ENCODE results near the gene KCNE4.

Gene KCNE4

DNA sequence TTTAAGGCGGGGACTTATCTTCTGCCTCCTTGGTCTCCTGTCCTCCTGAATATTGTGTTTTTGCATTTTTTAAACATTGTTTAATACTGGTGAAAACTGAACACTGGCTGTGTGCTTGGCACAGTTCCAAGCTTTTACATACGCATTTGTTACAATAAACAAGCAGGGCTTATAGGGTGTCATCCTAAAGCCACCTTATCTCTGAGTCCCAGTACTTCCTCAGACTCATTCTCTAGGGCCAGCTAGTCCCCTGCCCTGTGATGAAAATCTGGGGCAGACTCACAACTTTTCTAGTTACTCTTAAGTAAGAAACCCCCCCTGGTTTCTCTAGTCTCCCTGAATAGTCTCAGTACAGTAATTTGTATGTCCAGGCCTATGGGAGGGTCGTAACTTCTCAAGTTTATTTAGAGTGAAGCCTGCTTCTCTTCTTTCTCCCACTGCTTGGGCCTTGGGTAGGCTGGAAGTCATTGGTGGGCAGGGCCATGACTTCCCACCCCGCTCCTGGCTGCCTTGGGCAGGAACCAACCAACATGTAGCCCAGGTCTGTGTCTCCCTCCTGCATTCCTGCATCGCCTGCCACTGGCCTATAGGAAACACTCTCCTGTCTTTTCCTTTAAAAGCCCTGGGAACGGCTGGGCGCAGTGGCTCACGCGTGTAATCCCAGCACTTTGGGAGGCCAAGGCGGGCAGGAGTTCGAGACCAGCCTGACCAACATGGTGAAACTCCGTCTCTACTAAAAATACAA lies 7.7 kb upstream of the KCNE4 start:
- Histone ChIP-seq H3K9ac (ENCODE audit: low read length) (no peak overlapping the region), H3F3A (ENCODE audit: insufficient read depth, low read length) (no peaks in the 10 kb centered on the region), H3K4me2 (ENCODE audit: low read depth, low read length) (no peak overlapping the region), H3K27ac (ENCODE audit: low read length) (no peak overlapping the region), H2AFZ (ENCODE audit: low read length) (no peak overlapping the region), H4K20me1 (ENCODE audit: insufficient read depth, low read length) (no peaks in the 10 kb centered on the region), H3K4me3 (ENCODE audit: low read length) (no peak overlapping the region), H3K27me3 (replicated peaks; ENCODE audit: insufficient read depth, low read length) (no peaks in the 10 kb centered on the region), H3K79me2 (ENCODE audit: low read length) (no peaks in the 10 kb centered on the region), H3K9me2 (replicated peaks; ENCODE audit: insufficient read depth, low read length) (no peaks in the 10 kb centered on the region), H3K9me3 (replicated peaks; ENCODE audit: insufficient read depth, low read length) (no peaks in the 10 kb centered on the region), H3K4me1 (ENCODE audit: low read length) (no peaks in the 10 kb centered on the region), H3K36me3 (replicated peaks; ENCODE audit: insufficient read depth, low read length) (no peaks in the 10 kb centered on the region)
- TF ChIP-seq, protein P1, sequence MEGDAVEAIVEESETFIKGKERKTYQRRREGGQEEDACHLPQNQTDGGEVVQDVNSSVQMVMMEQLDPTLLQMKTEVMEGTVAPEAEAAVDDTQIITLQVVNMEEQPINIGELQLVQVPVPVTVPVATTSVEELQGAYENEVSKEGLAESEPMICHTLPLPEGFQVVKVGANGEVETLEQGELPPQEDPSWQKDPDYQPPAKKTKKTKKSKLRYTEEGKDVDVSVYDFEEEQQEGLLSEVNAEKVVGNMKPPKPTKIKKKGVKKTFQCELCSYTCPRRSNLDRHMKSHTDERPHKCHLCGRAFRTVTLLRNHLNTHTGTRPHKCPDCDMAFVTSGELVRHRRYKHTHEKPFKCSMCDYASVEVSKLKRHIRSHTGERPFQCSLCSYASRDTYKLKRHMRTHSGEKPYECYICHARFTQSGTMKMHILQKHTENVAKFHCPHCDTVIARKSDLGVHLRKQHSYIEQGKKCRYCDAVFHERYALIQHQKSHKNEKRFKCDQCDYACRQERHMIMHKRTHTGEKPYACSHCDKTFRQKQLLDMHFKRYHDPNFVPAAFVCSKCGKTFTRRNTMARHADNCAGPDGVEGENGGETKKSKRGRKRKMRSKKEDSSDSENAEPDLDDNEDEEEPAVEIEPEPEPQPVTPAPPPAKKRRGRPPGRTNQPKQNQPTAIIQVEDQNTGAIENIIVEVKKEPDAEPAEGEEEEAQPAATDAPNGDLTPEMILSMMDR (IDR thresholded peaks at IDR 0.05; ENCODE audit: low read length) = no peak
- TF ChIP-seq EZH2phosphoT487 (IDR thresholded peaks at IDR 0.05; ENCODE audit: low read length) = no peak
- no peak for TF ChIP-seq EZH2 (optimal IDR thresholded peaks at IDR 0.05; ENCODE audit: low read depth, low read length)
- DNase-seq = no peak

GRCh38 chr2:223044916-223045700 lies 6.9 kb upstream of the KCNE4 start:
- Histone ChIP-seq H3K9me3 (replicated peaks; ENCODE audit: insufficient read depth, low read length) (no peaks in the 10 kb centered on the region), H3K4me2 (ENCODE audit: low read depth, low read length) (no peak overlapping the region), H3K4me3 (ENCODE audit: low read length) (no peak overlapping the region), H3K9me2 (replicated peaks; ENCODE audit: insufficient read depth, low read length) (no peaks in the 10 kb centered on the region), H3F3A (ENCODE audit: insufficient read depth, low read length) (no peaks in the 10 kb centered on the region), H4K20me1 (ENCODE audit: insufficient read depth, low read length) (no peaks in the 10 kb centered on the region), H3K27me3 (replicated peaks; ENCODE audit: insufficient read depth, low read length) (no peaks in the 10 kb centered on the region), H3K36me3 (replicated peaks; ENCODE audit: insufficient read depth, low read length) (no peaks in the 10 kb centered on the region), H3K9ac (ENCODE audit: low read length) (no peak overlapping the region), H3K79me2 (ENCODE audit: low read length) (no peaks in the 10 kb centered on the region), H3K4me1 (ENCODE audit: low read length) (no peaks in the 10 kb centered on the region), H2AFZ (ENCODE audit: low read length) (no peak overlapping the region), H3K27ac (ENCODE audit: low read length) (no peak overlapping the region)
- TF ChIP-seq EZH2phosphoT487 (IDR thresholded peaks at IDR 0.05; ENCODE audit: low read length) = no peak
- no peak for TF ChIP-seq EZH2 (optimal IDR thresholded peaks at IDR 0.05; ENCODE audit: low read depth, low read length)
- TF ChIP-seq, protein P1 (IDR thresholded peaks at IDR 0.05; ENCODE audit: low read length) = no peak
- no peak for DNase-seq

GRCh38 chr2:223046470-223047040 lies 5.4 kb upstream of the KCNE4 start:
- no peak overlapping the region for H2AFZ ChIP-seq (ENCODE audit: low read length)
- no peak overlapping the region for H3K9ac ChIP-seq (ENCODE audit: low read length)

More at GRCh38 chr2:223046470-223047040, 5.4 kb upstream of the KCNE4 start:
- Histone ChIP-seq H3K36me3 (replicated peaks; ENCODE audit: insufficient read depth, low read length) (no peaks in the 10 kb centered on the region), H4K20me1 (ENCODE audit: insufficient read depth, low read length) (no peaks in the 10 kb centered on the region), H3K79me2 (ENCODE audit: low read length) (no peaks in the 10 kb centered on the region), H3K4me3 (ENCODE audit: low read length) (no peak overlapping the region), H3K27me3 (replicated peaks; ENCODE audit: insufficient read depth, low read length) (no peaks in the 10 kb centered on the region), H3K4me2 (ENCODE audit: low read depth, low read length) (no peak overlapping the region), H3F3A (ENCODE audit: insufficient read depth, low read length) (no peaks in the 10 kb centered on the region), H3K4me1 (ENCODE audit: low read length) (no peaks in the 10 kb centered on the region), H3K27ac (ENCODE audit: low read length) (no peak overlapping the region), H3K9me3 (replicated peaks; ENCODE audit: insufficient read depth, low read length) (no peaks in the 10 kb centered on the region), H3K9me2 (replicated peaks; ENCODE audit: insufficient read depth, low read length) (no peaks in the 10 kb centered on the region)
- DNase-seq = no peak
- TF ChIP-seq EZH2 (optimal IDR thresholded peaks at IDR 0.05; ENCODE audit: low read depth, low read length) = no peak
- TF ChIP-seq, protein P1 (IDR thresholded peaks at IDR 0.05; ENCODE audit: low read length) = no peak
- no peak for TF ChIP-seq EZH2phosphoT487 (IDR thresholded peaks at IDR 0.05; ENCODE audit: low read length)
